ENCODE data around the gene LAMTOR5.
"Not testable (repeated sequence)": the region's sequence is repeated elsewhere in the genome, so short reads cannot be mapped to it uniquely, and the experiment has no call there.

GRCh38 chr1:110396259-110396958, 11.1 kb downstream of the LAMTOR5 start:
- not testable (repeated sequence) for TF ChIP-seq CTCF, POLR2A (IDR thresholded peaks at IDR 0.05)

All from sigmoid colon (tissue), 3 donors.